NCI-H1417 treated with DMSO at 0.1 percent for 48 hours (cell line): ENCODE data around the gene SMAD6.
"Not testable (repeated sequence)": the region's sequence is repeated elsewhere in the genome, so short reads cannot be mapped to it uniquely, and the experiment has no call there.

ENCODE experiments used
- DNase-seq: peaks from one replicate; lab custom pipeline; 2025; lab: John Stamatoyannopoulos, UW

The SMAD6 gene

GRCh38 chr15:66742286-66742685 is 40.2 kb downstream of the SMAD6 start:
- DNase-seq = no peak

GRCh38 chr15:66743204-66743603 is 41.2 kb downstream of the SMAD6 start:
- no peak for DNase-seq

GRCh38 chr15:66743703-66744536 is 41.9 kb downstream of the SMAD6 start:
- no peak for DNase-seq

GRCh38 chr15:66744610-66745279 is 42.7 kb downstream of the SMAD6 start:
- DNase-seq = no peak

GRCh38 chr15:66745530-66746230 is 43.6 kb downstream of the SMAD6 start:
- no peak for DNase-seq

GRCh38 chr15:66746231-66746605 is 44.2 kb downstream of the SMAD6 start:
- no peak for DNase-seq

GRCh38 chr15:66747223-66747622 is 45.2 kb downstream of the SMAD6 start:
- DNase-seq = no peak

- DNase-seq = no peak
Observed at GRCh38 chr15:66747886-66748707, 46.1 kb downstream of the SMAD6 start.

- DNase-seq = no peak
Observed at GRCh38 chr15:66748708-66749035, 46.6 kb downstream of the SMAD6 start.

GRCh38 chr15:66749841-66750575 is 48.0 kb downstream of the SMAD6 start:
- DNase-seq = no peak

GRCh38 chr15:66750609-66751008 is 48.6 kb downstream of the SMAD6 start:
- DNase-seq = no peak

GRCh38 chr15:66751579-66751978 is 49.5 kb downstream of the SMAD6 start:
- no peak for DNase-seq

GRCh38 chr15:66752078-66752477 is 50.0 kb downstream of the SMAD6 start:
- no peak for DNase-seq

GRCh38 chr15:66753687-66754377 is 51.8 kb downstream of the SMAD6 start:
- no peak for DNase-seq

GRCh38 chr15:66754789-66755188 is 52.8 kb downstream of the SMAD6 start:
- no peak for DNase-seq

- no peak for DNase-seq
Observed at GRCh38 chr15:66755298-66756068, 53.4 kb downstream of the SMAD6 start.

GRCh38 chr15:66756295-66756694 is 54.3 kb downstream of the SMAD6 start:
- no peak for DNase-seq

GRCh38 chr15:66757030-66757429 is 55.0 kb downstream of the SMAD6 start:
- no peak for DNase-seq

- DNase-seq = no peak
Observed at GRCh38 chr15:66757521-66757920, 55.5 kb downstream of the SMAD6 start.

GRCh38 chr15:66758217-66758616 is 56.2 kb downstream of the SMAD6 start:
- not testable (repeated sequence) for DNase-seq
